ENCODE measurements around the gene TUBGCP2.

Gene TUBGCP2

GRCh38 chr10:133343558-133343957 is 34.9 kb upstream of the TUBGCP2 start:
- no peak for DNase-seq (ENCODE audit: low spot score)

DNA sequence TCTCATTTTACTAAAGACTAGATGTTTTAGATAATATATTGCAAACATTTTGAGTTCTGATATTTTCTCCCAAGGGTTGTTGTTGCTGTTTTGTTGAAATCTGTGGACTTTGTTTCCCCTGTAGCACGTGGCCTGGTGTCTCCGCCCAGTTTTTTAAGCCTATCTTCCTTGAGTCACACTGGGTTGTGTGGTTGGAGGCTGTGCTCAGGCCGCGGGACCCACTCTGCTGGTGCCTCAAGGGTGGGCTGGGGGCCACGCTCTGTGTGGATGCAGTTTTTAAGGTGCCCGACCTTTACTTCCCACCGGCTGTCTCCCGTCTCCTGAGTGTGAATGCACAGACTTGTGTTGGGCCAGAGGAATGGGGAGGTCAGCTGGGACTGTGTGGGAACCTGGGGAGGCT is 34.3 kb upstream of the TUBGCP2 start:
- DNase-seq (ENCODE audit: low spot score), result no peak

DNA sequence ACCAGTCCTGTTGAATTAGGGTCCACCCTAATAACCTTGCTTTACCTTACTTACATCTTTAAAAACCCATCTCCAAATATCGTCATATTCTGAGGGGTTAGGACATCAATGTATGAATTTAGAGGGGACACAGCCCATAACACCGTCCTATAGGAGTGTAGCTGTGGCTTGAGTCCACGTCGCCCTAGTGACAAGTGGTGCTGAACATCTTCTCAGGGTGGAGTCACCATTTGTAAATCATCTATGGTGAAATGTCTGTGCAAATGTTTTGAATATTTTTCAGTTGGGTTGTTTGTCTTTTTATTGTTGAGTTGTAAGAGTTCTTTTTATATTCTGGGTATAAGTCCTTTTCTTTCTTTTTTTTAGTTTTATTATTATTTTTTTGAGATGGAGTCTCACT is 33.3 kb upstream of the TUBGCP2 start:
- DNase-seq (ENCODE audit: low spot score), result no peak

DNA sequence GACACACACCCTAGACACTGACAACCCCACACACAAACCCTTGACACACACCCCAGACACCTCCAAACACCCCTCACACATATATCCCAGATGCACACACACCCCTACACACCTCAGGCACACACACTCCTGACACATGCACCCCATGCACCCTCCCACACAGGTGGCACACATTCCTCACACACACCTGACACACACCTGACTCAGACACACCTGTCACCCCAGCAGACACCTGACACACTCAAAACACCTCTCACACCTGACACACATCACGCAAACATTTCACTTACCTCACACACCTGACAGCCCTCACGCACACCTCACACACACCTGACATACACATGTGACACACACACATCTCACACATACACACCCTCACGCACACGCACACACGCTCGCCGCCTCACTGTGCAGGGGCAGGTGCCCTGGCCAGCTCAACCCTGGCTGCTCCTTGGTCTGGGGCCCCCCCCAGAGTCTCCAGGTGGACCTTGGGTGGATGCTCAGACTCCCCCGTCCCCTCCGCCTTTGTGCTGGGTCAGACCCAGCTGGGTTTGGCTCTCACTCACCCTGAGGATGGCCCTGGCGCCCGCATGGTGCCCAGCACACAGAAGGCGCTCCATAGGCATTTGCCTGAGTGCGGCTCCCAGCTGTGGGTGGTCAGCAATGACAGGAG is 31.2 kb upstream of the TUBGCP2 start:
- no peak for DNase-seq (ENCODE audit: low spot score)

DNA sequence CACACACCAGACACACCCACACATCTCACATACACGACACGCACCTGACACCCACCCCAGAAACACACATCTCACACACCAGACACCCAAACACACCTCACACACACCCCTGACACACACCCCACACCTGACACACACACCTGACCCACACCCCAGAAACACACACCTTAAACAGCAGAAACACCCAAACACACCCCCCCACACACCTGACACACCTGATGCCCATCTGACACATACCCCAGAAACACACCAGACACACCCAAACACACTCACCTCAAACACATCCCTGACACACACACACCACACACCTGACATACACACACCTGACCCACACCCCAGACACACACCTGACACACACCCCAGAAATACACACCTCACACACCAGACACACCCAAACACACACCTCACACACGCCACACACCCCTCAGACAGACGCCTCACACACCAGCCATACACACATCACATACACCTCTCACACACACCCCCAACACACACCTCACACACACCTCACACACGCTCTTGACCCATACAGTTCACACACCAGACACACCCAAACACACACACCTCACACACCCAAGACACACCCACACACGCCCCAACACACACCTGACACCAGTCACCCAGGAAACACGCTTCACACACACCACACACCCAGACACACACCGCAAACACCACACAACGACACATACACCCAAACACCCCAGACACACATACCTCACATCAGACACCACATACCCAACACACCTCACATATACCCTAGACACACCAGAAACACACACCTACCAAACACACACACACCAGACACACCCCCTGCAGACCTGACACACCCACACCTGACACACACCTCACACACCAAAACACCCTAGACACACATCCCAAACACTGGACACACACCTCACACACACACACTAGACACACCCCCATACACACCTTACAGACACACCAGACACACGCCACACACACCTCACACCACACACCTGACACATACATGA is 29.7 kb upstream of the TUBGCP2 start:
- DNase-seq (ENCODE audit: low spot score), result no peak

DNA sequence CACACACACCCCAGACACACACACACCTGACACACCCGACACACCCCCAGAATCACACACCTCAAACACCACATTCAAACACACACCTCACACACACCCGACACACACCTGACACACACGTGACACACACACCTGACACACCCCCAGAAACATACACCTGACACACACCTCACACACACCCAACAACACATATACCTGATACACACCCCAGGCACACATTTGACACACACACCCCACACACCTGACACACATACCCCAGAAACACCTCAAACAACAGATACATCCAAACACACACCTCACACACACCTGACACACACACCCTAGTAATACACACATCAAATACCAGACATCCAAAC is 28.7 kb upstream of the TUBGCP2 start:
- no peak for DNase-seq (ENCODE audit: low spot score)

GRCh38 chr10:133336577-133337369 is 28.1 kb upstream of the TUBGCP2 start, which contains the start of gene CALY:
Gene CALY (minus strand): TSS chr10:133336896. CDS start chr10:133328989, 7,907 bp downstream.
- no peak for DNase-seq (ENCODE audit: low spot score)

DNA sequence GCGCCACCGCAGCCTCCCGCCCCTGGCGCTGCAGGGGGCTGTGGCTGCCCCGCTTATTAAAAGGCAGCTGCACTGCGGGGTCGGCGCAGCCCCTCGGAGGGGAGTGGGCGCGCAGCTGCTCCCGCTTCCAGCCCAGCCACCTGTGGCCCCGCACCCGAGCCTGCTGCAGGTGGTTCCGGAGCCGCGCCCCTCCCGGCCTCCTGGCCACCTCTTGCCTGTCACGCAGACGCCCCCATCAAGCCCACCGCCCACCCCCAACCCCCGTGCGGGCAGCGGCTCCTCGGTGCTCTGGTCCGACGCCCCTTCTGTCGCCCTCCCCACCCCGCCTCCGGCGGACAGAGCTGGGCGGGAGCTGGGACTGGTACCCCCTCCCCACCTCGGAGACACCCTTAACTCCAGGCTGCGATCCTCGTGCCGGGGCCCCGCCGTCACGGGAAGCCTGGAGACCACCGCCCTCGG is 27.5 kb upstream of the TUBGCP2 start:
- no peak for DNase-seq (ENCODE audit: low spot score)

GRCh38 chr10:133335246-133336117 is 26.8 kb upstream of the TUBGCP2 start:
- DNase-seq (ENCODE audit: low spot score), result peak; percentile 65

GRCh38 chr10:133334503-133335245 is 26.0 kb upstream of the TUBGCP2 start:
- peak; percentile 35 for DNase-seq (ENCODE audit: low spot score)

DNA sequence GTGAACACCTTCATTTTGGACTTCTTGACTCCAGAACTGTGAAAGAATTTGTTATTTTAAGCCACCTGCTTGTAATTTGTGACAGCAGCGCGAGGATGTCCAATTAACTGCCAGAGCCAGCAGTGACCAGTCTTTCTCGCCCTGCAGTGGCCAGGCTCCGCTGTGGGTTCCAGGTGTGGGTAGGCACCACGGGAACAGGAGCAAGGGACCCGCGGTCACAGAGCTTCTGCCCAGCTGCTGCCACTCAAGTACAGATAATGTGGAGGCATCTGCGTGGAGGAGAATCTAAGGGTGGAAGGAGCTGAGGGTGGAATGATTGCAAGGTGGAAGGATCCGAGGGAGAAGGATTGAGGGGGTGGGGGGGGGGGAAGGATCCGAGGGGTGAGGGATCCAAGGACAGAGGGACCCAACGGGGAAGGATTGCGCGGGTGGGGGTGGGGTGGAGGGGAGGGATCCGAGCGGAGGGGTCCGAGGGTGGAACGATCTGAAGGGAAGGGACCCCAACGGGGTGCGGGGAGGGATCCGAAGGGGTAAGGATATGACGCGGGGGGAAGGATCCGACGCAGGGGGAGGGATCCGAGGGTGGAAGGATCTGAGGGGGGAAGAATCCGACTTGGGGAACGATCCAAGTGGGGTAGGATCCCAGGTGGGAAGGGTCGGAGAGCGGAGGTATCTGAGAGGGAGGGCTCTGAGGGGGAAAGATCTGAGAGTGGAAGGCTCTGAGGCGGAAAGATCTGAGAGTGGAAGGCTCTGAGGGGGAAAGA is 24.4 kb upstream of the TUBGCP2 start:
- no peak for DNase-seq (ENCODE audit: low spot score)

- DNase-seq (ENCODE audit: low spot score), result peak; percentile 89
Observed at GRCh38 chr10:133329491-133330202, 21.0 kb upstream of the TUBGCP2 start.

GRCh38 chr10:133328358-133329343 is 20.0 kb upstream of the TUBGCP2 start:
- no peak for DNase-seq (ENCODE audit: low spot score)

DNA sequence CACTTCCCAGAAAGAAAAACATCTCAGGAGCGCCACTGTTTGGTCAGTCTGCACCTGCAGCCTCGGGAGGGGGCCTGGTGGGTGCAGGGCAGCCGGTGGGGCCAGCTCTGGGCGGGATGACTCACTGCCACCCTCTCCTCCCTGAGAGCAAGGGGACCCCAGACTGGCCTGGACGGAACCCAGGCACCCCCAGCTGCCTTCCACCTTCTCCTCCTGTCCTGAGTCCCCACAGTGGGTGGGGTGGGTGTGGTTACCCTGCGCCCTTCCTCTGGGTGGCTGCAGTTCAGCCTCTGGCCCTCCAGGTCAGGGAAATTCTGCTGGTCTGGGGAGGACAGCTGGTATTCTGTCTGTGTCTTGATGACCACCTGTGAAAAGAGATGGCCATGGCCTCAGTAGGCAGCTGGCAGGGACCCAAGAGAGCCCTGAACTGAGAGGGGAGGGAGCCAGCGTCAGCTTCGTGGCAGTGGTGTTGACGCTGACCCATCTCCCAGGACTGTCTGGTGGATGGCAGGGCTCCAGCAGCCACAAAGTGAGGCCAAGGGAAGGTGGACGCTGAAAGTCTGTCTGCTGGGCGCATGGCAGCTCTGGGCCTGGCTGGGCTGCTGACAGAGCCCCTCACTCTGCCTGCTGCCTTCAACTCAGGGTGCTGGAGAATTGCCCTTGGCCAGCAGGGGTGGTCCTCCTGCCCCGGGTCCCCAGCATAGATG is 19.1 kb upstream of the TUBGCP2 start:
- no peak for DNase-seq (ENCODE audit: low spot score)

DNA sequence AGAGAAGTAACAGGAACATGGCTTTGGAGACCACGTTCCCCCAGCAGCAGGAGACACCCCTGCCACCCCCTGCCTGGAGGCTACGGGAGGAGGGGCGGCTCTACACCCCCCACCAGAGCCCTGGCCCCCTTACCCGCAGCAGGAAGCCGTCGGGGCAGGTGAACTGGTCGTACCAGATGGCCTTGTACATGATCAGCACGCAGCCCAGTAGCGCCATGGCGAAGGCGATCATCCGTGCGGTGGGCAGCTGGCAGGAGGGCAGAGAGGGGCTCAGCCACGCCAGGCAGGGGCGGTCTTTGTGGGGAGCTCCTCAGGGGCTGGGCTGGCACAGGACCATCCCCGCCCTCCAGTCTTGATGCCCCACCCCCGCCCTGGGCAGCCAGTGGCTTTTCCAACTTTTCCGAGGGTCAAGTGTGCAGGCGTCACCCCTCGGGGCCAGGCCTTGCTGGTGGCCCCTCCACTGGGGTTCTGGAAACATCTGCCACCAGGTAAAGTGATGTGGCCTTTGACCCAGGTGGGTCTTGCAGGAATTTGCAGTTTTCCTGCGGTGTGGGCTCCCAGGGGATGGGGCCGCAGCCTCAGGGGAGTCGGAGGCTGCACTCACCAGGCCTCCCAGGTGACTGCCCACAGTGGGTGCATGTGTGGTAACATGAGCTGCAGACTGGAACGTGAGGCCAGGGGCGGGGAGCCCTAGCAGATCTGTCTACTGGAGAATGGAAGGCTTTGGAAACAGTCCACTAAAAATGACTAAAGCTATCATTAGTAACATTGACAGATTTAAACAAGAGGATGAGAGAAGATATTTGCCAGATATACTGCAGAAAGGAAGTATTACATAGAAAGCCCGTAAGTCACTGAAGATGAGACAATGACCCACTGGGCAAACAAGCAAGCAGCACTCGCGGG is 18.3 kb upstream of the TUBGCP2 start:
- DNase-seq (ENCODE audit: low spot score), result no peak

DNA sequence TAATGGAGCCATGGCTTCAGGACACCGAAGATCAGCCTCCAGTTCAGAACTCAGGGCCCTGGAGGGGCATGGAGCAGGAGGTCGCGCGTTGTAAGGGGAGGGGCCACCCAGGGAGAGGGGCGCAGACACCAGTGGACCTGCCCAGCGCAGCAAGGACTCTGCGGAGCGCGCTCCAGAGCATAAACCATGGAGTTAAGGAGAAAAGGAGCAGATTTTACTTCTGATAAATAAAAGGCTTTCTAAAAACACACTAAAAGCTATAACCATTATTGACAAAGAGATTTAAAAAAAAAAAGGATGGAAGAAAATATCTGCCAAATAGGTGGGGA is 17.5 kb upstream of the TUBGCP2 start:
- DNase-seq (ENCODE audit: low spot score), result no peak

Data from AG08395 (cell line).